GM18519 (cell line): ENCODE results near the gene SIAH1.
"Not testable (repeated sequence)": the region's sequence is repeated elsewhere in the genome, so short reads cannot be mapped to it uniquely, and the experiment has no call there.

Experiments used
- ATAC-seq: cut with Tn5 transposase; IDR thresholded peaks from one replicate; pipeline ENCODE4 v1.9.1; 2021; ENCODE audit warnings: mild to moderate bottlenecking, moderate library complexity; ENCODE audit not compliant: unreplicated experiment, low FRiP score

SIAH1 gene

GRCh38 chr16:48367441-48368049 is 17.7 kb downstream of the SIAH1 start:
- no peak for ATAC-seq

- peak; percentile 47 for ATAC-seq
Observed at GRCh38 chr16:48366165-48367093, 18.8 kb downstream of the SIAH1 start.

GRCh38 chr16:48365601-48366164 is 19.5 kb downstream of the SIAH1 start:
- ATAC-seq: peak; percentile 67

GRCh38 chr16:48365025-48365600 is 20.1 kb downstream of the SIAH1 start:
- ATAC-seq: no peak

GRCh38 chr16:48361540-48362144 is 23.6 kb downstream of the SIAH1 start:
- ATAC-seq: no peak

GRCh38 chr16:48361012-48361411 is 24.2 kb downstream of the SIAH1 start:
- ATAC-seq: no peak

- no peak for ATAC-seq
Observed at GRCh38 chr16:48359983-48360382, 25.2 kb downstream of the SIAH1 start.

- no peak for ATAC-seq
Observed at GRCh38 chr16:48358419-48358818, 26.8 kb downstream of the SIAH1 start.

- ATAC-seq: no peak
Observed at GRCh38 chr16:48356633-48357376, 28.4 kb downstream of the SIAH1 start.

- ATAC-seq: no peak
Observed at GRCh38 chr16:48354877-48355855, 30.0 kb downstream of the SIAH1 start.

GRCh38 chr16:48354385-48354784 is 30.8 kb downstream of the SIAH1 start:
- ATAC-seq: not testable (repeated sequence)

- peak; percentile 50 for ATAC-seq
Observed at GRCh38 chr16:48353565-48354163, 31.5 kb downstream of the SIAH1 start.

GRCh38 chr16:48352648-48353390 is 32.4 kb downstream of the SIAH1 start:
- no peak for ATAC-seq

GRCh38 chr16:48350736-48351135 is 34.5 kb downstream of the SIAH1 start:
- no peak for ATAC-seq

- ATAC-seq: no peak
Observed at GRCh38 chr16:48347980-48348379, 37.2 kb downstream of the SIAH1 start.

GRCh38 chr16:48347191-48347865 is 37.9 kb downstream of the SIAH1 start:
- no peak for ATAC-seq

GRCh38 chr16:48342591-48342990 is 42.6 kb downstream of the SIAH1 start:
- ATAC-seq: no peak
